ENCODE data around the gene GEMIN7.

The GEMIN7 gene

DNA sequence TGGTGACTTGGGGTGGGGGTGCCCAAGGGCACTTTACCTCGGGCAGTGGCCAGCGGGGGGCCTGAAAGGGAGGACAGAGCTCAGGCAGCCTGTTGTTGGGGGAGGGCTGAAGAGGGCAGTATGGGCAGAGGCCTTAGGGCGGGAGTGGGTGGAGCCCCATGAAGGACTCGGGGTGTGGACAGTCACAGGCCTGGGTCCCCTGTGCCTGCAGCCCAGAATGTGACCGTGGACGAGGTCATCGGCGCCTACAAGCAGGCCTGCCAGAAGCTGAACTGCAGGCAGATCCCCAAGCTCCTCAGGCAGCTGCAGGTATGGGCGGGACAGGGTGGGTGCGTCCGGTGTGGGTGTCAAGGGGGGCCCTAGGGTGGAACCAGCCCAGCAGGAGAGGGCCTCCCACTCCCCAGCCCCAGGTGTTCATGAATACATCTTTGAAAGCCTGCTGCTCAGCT lies 59.3 kb downstream of the GEMIN7 start:
- no peak for DNase-seq
- no peaks in the 10 kb centered on the region for H3K4me1 ChIP-seq
- no peak for TF ChIP-seq CTCF (IDR thresholded peaks at IDR 0.05)

GRCh38 chr19:45139286-45140143 lies 60.5 kb downstream of the GEMIN7 start:
- no peak overlapping the region for H3K27ac ChIP-seq
- intact Hi-C loops (cut with DNase I; ENCODE audit: low total_unique reads): no loop called here
- TF ChIP-seq CTCF (IDR thresholded peaks at IDR 0.05): no peak
- H3K4me1 ChIP-seq: no peaks in the 10 kb centered on the region
- no peaks in the 10 kb centered on the region for H3K9me3 ChIP-seq
- peaks cover 33 to 47% (median 35%) of the 10 kb centered on the region in 3 donors for H3K36me3 ChIP-seq
- DNase-seq: no peak
- no peak overlapping the region for H3K4me3 ChIP-seq
- no peaks in the 10 kb centered on the region for H3K27me3 ChIP-seq

More for the DNA sequence above, 59.3 kb downstream of the GEMIN7 start:
- Histone ChIP-seq H3K9me3 (no peaks in the 10 kb centered on the region), H3K27me3 (no peaks in the 10 kb centered on the region), H3K27ac (no peak overlapping the region), H3K4me3 (no peak overlapping the region), H3K36me3 (peaks cover 22 to 36% (median 23%) of the 10 kb centered on the region in 3 donors)
- intact Hi-C loops (cut with DNase I; ENCODE audit: low total_unique reads): no loop called here

DNA sequence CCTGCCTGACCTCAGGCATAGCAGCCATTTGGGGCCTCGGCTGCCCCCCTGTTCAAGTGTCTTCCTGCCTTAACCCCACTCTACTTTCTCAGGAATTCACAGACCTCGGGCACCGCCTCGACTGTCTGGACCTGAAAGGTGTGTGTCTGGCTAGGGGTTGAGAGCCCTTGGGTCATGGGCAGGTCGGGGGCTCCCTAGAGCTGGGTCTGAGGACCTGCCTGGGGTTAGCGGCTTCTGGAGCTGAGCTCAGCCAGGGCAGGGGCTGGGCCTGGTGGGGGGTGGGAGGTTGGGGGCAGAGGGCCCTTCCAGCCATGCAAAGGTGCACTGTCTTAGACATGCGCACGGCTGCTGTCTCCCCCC lies 61.1 kb downstream of the GEMIN7 start:
- Histone ChIP-seq H3K4me3 (no peak overlapping the region), H3K4me1 (no peaks in the 10 kb centered on the region), H3K27me3 (peaks cover 0 to 3% of the 10 kb centered on the region in 2 donors), H3K9me3 (no peaks in the 10 kb centered on the region), H3K27ac (no peak overlapping the region), H3K36me3 (peaks cover 39 to 50% (median 41%) of the 10 kb centered on the region in 3 donors)
- no peak for TF ChIP-seq CTCF (IDR thresholded peaks at IDR 0.05)
- no peak for DNase-seq
- intact Hi-C loops (cut with DNase I; ENCODE audit: low total_unique reads): no loop called here

GRCh38 chr19:45140533-45140932 lies 61.5 kb downstream of the GEMIN7 start:
- H3K27me3 ChIP-seq: peaks cover 0 to 3% of the 10 kb centered on the region in 2 donors
- intact Hi-C loops (cut with DNase I; ENCODE audit: low total_unique reads): no loop called here
- no peak for TF ChIP-seq CTCF (IDR thresholded peaks at IDR 0.05)
- H3K4me1 ChIP-seq: no peaks in the 10 kb centered on the region
- no peak for DNase-seq
- H3K27ac ChIP-seq: no peak overlapping the region
- H3K9me3 ChIP-seq: no peaks in the 10 kb centered on the region
- H3K4me3 ChIP-seq: no peak overlapping the region
- peaks cover 43 to 54% (median 45%) of the 10 kb centered on the region in 3 donors for H3K36me3 ChIP-seq
